Upper lobe of right lung (tissue), 1 donor: Measurements from ENCODE around the gene MAML2. TPM values are rescaled to one million over a fixed set of nuclear protein-coding genes. Genes with fewer than 3 reads are reported as not detected.

Experiments
- ATAC-seq: fragments of 200-7000 bp; cut with Tn5 transposase; one replicate; pipeline ENCODE4 v1.9.1; 2020; ENCODE audit warnings: mild to moderate bottlenecking, moderate library complexity
- DNase-seq: peaks from one replicate; pipeline ENCODE4 v3.0.0-alpha.2; 2020
- H3K27ac ChIP-seq: fragments of 200-600 bp; one replicate; pipeline ENCODE4 v1.8.0; 2022
- H3K27me3 ChIP-seq: fragments of 200-600 bp; one replicate; pipeline ENCODE4 v1.8.0; 2022; ENCODE audit warnings: mild to moderate bottlenecking
- H3K36me3 ChIP-seq: fragments of 200-600 bp; one replicate; pipeline ENCODE4 v1.8.0; 2022
- H3K4me1 ChIP-seq: fragments of 200-600 bp; one replicate; pipeline ENCODE4 v1.8.0; 2022
- H3K4me3 ChIP-seq: fragments of 200-600 bp; one replicate; pipeline ENCODE4 v1.8.0; 2022; ENCODE audit warnings: mild to moderate bottlenecking
- H3K9me3 ChIP-seq: fragments of 200-600 bp; one replicate; pipeline ENCODE4 v1.8.0; 2022
- intact Hi-C: fragments of 100-400 bp; cut with DNase I; formaldehyde crosslinking; loops from one replicate; pipeline ENCODE4 v1.11.0; 2022
- total RNA-seq: library from RNA; stranded (reverse); fragmentation: NEBNext Ultra II Directional; extraction: Animal tissue kit (Norgen Biotek cat#: 25700); gene quantifications from one replicate; pipeline ENCODE4 v1.2.1, GENCODE V29; 2021
- TF ChIP-seq, protein P1 (sequence below): fragments of 200-600 bp; IDR thresholded peaks from one replicate; pipeline ENCODE4 v1.8.0; 2022; ENCODE audit warnings: antibody characterized with exemption
- donor health status: DM: no; HTN: yes; CAD: no; lungs with severe emphysema.

Gene MAML2
- total RNA-seq, 1 donor from 2014 or later, result 27.5 TPM

GRCh38 chr11:96196181-96196662, 146.8 kb downstream of the MAML2 start:
- TF ChIP-seq, protein P1, sequence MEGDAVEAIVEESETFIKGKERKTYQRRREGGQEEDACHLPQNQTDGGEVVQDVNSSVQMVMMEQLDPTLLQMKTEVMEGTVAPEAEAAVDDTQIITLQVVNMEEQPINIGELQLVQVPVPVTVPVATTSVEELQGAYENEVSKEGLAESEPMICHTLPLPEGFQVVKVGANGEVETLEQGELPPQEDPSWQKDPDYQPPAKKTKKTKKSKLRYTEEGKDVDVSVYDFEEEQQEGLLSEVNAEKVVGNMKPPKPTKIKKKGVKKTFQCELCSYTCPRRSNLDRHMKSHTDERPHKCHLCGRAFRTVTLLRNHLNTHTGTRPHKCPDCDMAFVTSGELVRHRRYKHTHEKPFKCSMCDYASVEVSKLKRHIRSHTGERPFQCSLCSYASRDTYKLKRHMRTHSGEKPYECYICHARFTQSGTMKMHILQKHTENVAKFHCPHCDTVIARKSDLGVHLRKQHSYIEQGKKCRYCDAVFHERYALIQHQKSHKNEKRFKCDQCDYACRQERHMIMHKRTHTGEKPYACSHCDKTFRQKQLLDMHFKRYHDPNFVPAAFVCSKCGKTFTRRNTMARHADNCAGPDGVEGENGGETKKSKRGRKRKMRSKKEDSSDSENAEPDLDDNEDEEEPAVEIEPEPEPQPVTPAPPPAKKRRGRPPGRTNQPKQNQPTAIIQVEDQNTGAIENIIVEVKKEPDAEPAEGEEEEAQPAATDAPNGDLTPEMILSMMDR, result no peak
- no peaks in the 10 kb centered on the region for H3K27me3 ChIP-seq
- H3K4me1 ChIP-seq, result peaks cover 47% of the 10 kb centered on the region
- no peaks in the 10 kb centered on the region for H3K36me3 ChIP-seq
- intact Hi-C loops, result no loop called here
- DNase-seq (no peak), ATAC-seq (no peak)
- H3K9me3 ChIP-seq, result no peaks in the 10 kb centered on the region
- no peak overlapping the region for H3K27ac ChIP-seq
- H3K4me3 ChIP-seq, result no peak overlapping the region

- TF ChIP-seq, protein P1, result no peak
- Histone ChIP-seq H3K4me3 (no peak overlapping the region), H3K9me3 (no peaks in the 10 kb centered on the region), H3K27ac (no peak overlapping the region), H3K4me1 (peaks cover 45% of the 10 kb centered on the region), H3K36me3 (no peaks in the 10 kb centered on the region), H3K27me3 (no peaks in the 10 kb centered on the region)
- no peak for ATAC-seq
- intact Hi-C loops, result no loop called here
- no peak for DNase-seq
These were observed 147.3 kb downstream of the MAML2 start for GRCh38 chr11:96195671-96196070.

GRCh38 chr11:96194581-96195374, 148.2 kb downstream of the MAML2 start:
- H3K27ac ChIP-seq, result no peak overlapping the region
- TF ChIP-seq, protein P1, result no peak
- H3K27me3 ChIP-seq, result no peaks in the 10 kb centered on the region
- H3K9me3 ChIP-seq, result no peaks in the 10 kb centered on the region
- intact Hi-C loops, result no loop called here
- H3K4me3 ChIP-seq, result no peak overlapping the region
- H3K36me3 ChIP-seq, result no peaks in the 10 kb centered on the region
- ATAC-seq, result no peak
- H3K4me1 ChIP-seq, result peaks cover 38% of the 10 kb centered on the region
- DNase-seq, result no peak

GRCh38 chr11:96193745-96194443, 149.1 kb downstream of the MAML2 start:
- no peak overlapping the region for H3K4me3 ChIP-seq
- TF ChIP-seq, protein P1, result no peak

GRCh38 chr11:96191752-96192151, 151.2 kb downstream of the MAML2 start:
- TF ChIP-seq, protein P1, result no peak
- DNase-seq, result no peak
- Histone ChIP-seq H3K27me3 (no peaks in the 10 kb centered on the region), H3K9me3 (no peaks in the 10 kb centered on the region), H3K4me1 (peaks cover 27% of the 10 kb centered on the region), H3K36me3 (no peaks in the 10 kb centered on the region), H3K4me3 (no peak overlapping the region), H3K27ac (no peak overlapping the region)
- no peak for ATAC-seq
- intact Hi-C loops, result no loop called here

More at GRCh38 chr11:96193745-96194443, 149.1 kb downstream of the MAML2 start:
- DNase-seq (no peak), ATAC-seq (no peak)
- intact Hi-C loops, result no loop called here
- H3K36me3 ChIP-seq, result no peaks in the 10 kb centered on the region
- peaks cover 37% of the 10 kb centered on the region for H3K4me1 ChIP-seq
- H3K27ac ChIP-seq, result no peak overlapping the region
- no peaks in the 10 kb centered on the region for H3K9me3 ChIP-seq
- H3K27me3 ChIP-seq, result no peaks in the 10 kb centered on the region
